SK-N-MC (cell line): ENCODE data around the gene RAD50.

Source experiments
- EZH2 ChIP-seq: fragments of 200-600 bp; sonication (generic); IDR thresholded peaks from one replicate; pipeline ENCODE4 v1.6.1; 2017; ENCODE audit warnings: antibody characterized with exemption
- FOXP2 ChIP-seq: optimal IDR thresholded peaks from 2 replicates; pipeline ENCODE3; 2011; ENCODE audit warnings: mild to moderate bottlenecking, moderate library complexity; ENCODE audit not compliant: insufficient read depth; ENCODE audit errors: extremely low read length, control extremely low read depth
- POLR2AphosphoS5 ChIP-seq: IDR thresholded peaks from 2 replicates; pipeline ENCODE4 v1.6.1; 2012; ENCODE audit warnings: mild to moderate bottlenecking, low read depth, low read length, borderline replicate concordance

DNA sequence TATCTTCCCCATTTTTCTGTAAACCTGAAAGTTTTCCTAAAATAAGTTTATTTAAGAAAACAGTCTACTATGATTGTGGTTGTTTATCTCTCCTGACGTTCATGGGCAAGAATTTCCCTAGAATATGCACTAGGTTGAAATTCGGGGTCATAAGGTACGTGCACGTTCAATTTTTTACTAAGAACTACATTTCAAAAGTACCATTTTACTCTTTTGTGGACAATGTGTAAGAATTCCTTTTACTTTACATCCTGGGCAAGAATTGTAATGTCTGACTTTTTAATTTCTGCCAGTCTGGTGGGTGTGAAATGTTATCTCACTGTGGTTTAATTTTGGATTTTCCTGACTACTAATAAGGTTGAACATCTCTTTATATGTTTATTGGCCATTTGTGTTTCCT is 25.8 kb upstream of the RAD50 start:
- TF ChIP-seq EZH2 = no peak
- no peak for TF ChIP-seq POLR2AphosphoS5
- TF ChIP-seq FOXP2 = no peak
